ENCODE data around the gene IARS1. TPM values are rescaled to one million over a fixed set of nuclear protein-coding genes. Genes with fewer than 3 reads are reported as not detected.

The IARS1 gene
- polyA plus RNA-seq, 3 donors: 7.1 to 24.2 (median 22.8) TPM

- peak overlapping the region; percentile 92 to 97 for H3K4me3 Mint-ChIP-seq
- peak overlapping the region; percentile 25 to 95 (median 89) for H3K27ac Mint-ChIP-seq
- Histone ChIP-seq H4K20me1 (ENCODE audit: insufficient read depth, low read length) (no peaks in the 10 kb centered on the region), H3K79me2 (ENCODE audit: insufficient read depth, low read length) (peaks cover 42% of the 10 kb centered on the region), H2AFZ (ENCODE audit: insufficient read depth, low read depth, low read length, poor library complexity, severe bottlenecking) (peak overlapping the region; percentile 95), H3K9me3 (replicated peaks in 1 of 2; ENCODE audit: control insufficient read depth in 1 of 2, insufficient read depth in 1 of 2, low read length in 2 of 2) (no peaks in the 10 kb centered on the region), H3K36me3 (replicated peaks in 1 of 2; ENCODE audit: control insufficient read depth in 1 of 2, insufficient read depth in 2 of 2, low read length in 2 of 2) (peaks cover 13 to 34% of the 10 kb centered on the region in 2 donors), H3K4me1 (ENCODE audit: control insufficient read depth in 1 of 2, insufficient read depth in 2 of 2, low read length in 2 of 2) (peaks cover 14 to 23% of the 10 kb centered on the region in 2 donors), H3K27ac (ENCODE audit: low read depth in 1 of 2, low read length in 2 of 2) (peak overlapping the region in 1 of 2 donors; percentile 89), H3K4me2 (replicated peaks; ENCODE audit: extremely low read depth, low read length, poor library complexity, severe bottlenecking) (peak overlapping the region; percentile 92), H3K4me3 (replicated peaks in 1 of 3; ENCODE audit: low read depth in 2 of 3, low read length in 3 of 3) (peak overlapping the region; percentile 79 to 93 (median 84)), H3K27me3 (ENCODE audit: control insufficient read depth in 2 of 2, insufficient read depth in 2 of 2, low read length in 2 of 2) (no peaks in the 10 kb centered on the region), H3K9ac (ENCODE audit: insufficient read depth, low read length, poor library complexity, severe bottlenecking) (peak overlapping the region; percentile 73)
- intact Hi-C loops (cut with micrococcal nuclease): loop anchor here (2.0 to 10.0 kb wide), 3 partner anchors 32 to 178 kb away; partner anchors contain the start of genes CENPP (in 2 of the 2), NOL8 (in 2 of the 2) and SPTLC1 (in 2 of the 2)
- peak; percentile 33 to 88 (median 60) for DNase-seq
- peaks cover 18 to 22% of the 10 kb centered on the region in 2 donors for H3K36me3 Mint-ChIP-seq
- H3K27me3 Mint-ChIP-seq (ENCODE audit: low read depth in 3 of 3): no peaks in the 10 kb centered on the region
- no peaks in the 10 kb centered on the region for H3K9me3 Mint-ChIP-seq
- no peak for TF ChIP-seq CTCF (IDR thresholded peaks at IDR 0.05)
- peaks cover 20% of the 10 kb centered on the region for H3K4me1 Mint-ChIP-seq
- whole genome bisulfite sequencing (ENCODE audit: insufficient coverage): 43% methylated on average over 8 of the region's 8 CpGs
These were observed 991 bp downstream of the IARS1 start for GRCh38 chr9:92292338-92293074.

DNA sequence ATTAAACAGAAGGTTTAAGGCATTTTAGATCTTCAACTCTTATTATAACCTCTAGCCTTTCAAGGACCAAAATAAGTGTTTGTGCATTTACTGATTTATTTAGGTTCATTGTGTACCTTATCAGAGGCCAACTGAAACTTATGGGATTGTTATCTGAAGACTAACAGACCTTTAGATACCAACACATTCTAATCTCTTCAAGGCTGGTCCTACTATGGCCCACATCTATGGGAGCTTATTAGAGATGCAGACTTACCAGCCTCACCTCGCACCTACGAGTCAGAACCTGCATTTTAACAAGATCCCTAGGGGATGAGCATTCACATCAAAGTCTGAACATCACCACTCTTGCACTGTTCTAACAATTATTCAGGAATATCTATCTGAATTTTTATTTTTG lies 1.9 kb downstream of the IARS1 start:
- no peak overlapping the region for H3K4me3 ChIP-seq (replicated peaks in 1 of 3; ENCODE audit: low read depth in 2 of 3, low read length in 3 of 3)
- H3K9me3 ChIP-seq (replicated peaks in 1 of 2; ENCODE audit: control insufficient read depth in 1 of 2, insufficient read depth in 1 of 2, low read length in 2 of 2): no peaks in the 10 kb centered on the region
- H4K20me1 ChIP-seq (ENCODE audit: insufficient read depth, low read length): no peaks in the 10 kb centered on the region
- H3K27ac ChIP-seq (ENCODE audit: low read depth in 1 of 2, low read length in 2 of 2): no peak overlapping the region
- no peak for TF ChIP-seq CTCF (IDR thresholded peaks at IDR 0.05)
- no peaks in the 10 kb centered on the region for H3K27me3 ChIP-seq (ENCODE audit: control insufficient read depth in 2 of 2, insufficient read depth in 2 of 2, low read length in 2 of 2)
- H3K4me1 ChIP-seq (ENCODE audit: control insufficient read depth in 1 of 2, insufficient read depth in 2 of 2, low read length in 2 of 2): peaks cover 14 to 23% of the 10 kb centered on the region in 2 donors
- H3K4me2 ChIP-seq (replicated peaks; ENCODE audit: extremely low read depth, low read length, poor library complexity, severe bottlenecking): no peak overlapping the region
- H3K9ac ChIP-seq (ENCODE audit: insufficient read depth, low read length, poor library complexity, severe bottlenecking): no peak overlapping the region
- intact Hi-C loops (cut with micrococcal nuclease): loop anchor here (5.0 to 10.0 kb wide), 2 partner anchors 36 to 177 kb away; partner anchors contain the start of genes SPTLC1 (in 2 of the 2), CENPP (in 1 of the 2) and NOL8 (in 1 of the 2)
- H3K36me3 Mint-ChIP-seq: peaks cover 18 to 21% of the 10 kb centered on the region in 2 donors
- H3K79me2 ChIP-seq (ENCODE audit: insufficient read depth, low read length): peaks cover 42% of the 10 kb centered on the region
- H3K27ac Mint-ChIP-seq: no peak overlapping the region
- DNase-seq: no peak
- no peak overlapping the region for H2AFZ ChIP-seq (ENCODE audit: insufficient read depth, low read depth, low read length, poor library complexity, severe bottlenecking)
- peaks cover 11 to 33% of the 10 kb centered on the region in 2 donors for H3K36me3 ChIP-seq (replicated peaks in 1 of 2; ENCODE audit: control insufficient read depth in 1 of 2, insufficient read depth in 2 of 2, low read length in 2 of 2)
- H3K4me1 Mint-ChIP-seq: peaks cover 20% of the 10 kb centered on the region
- whole genome bisulfite sequencing (ENCODE audit: insufficient coverage): no CpG with 5 or more reads among the region's 2 CpGs
- H3K4me3 Mint-ChIP-seq: no peak overlapping the region
- no peaks in the 10 kb centered on the region for H3K27me3 Mint-ChIP-seq (ENCODE audit: low read depth in 3 of 3)
- H3K9me3 Mint-ChIP-seq: no peaks in the 10 kb centered on the region
